OCI-LY3 (cell line): ENCODE data around the gene AGFG1.

ENCODE experiments used
- H2AFZ ChIP-seq: fragments of 200-600, 300-600 bp; shearing (Covaris generic); 2 replicates; pipeline ENCODE4 v1.6.0; 2014; ENCODE audit warnings: antibody characterized with exemption, low read depth, low read length
- H3K27ac ChIP-seq: fragments of 200-600, 300-600 bp; sonication (generic); 2 replicates; pipeline ENCODE4 v1.5.1; 2014; ENCODE audit warnings: mild to moderate bottlenecking, low read length, moderate library complexity, mixed read lengths
- H3K27me3 ChIP-seq: fragments of 200-600, 300-600 bp; sonication (generic); 2 replicates; pipeline ENCODE4 v1.6.1; 2014; ENCODE audit warnings: low read depth, low read length, mixed read lengths
- H3K36me3 ChIP-seq: fragments of 200-600, 300-600 bp; sonication (generic); replicated peaks from 2 replicates; pipeline ENCODE3; 2014; ENCODE audit warnings: low read depth, low read length, mixed read lengths
- H3K4me1 ChIP-seq: fragments of 300-600, 200-600 bp; sonication (generic); 2 replicates; pipeline ENCODE4 v1.6.1; 2014; ENCODE audit warnings: low read length, mixed read lengths
- H3K4me2 ChIP-seq: fragments of 200-600, 300-600 bp; sonication (generic); 2 replicates; pipeline ENCODE4 v1.6.1; 2014; ENCODE audit warnings: low read length, mixed read lengths
- H3K4me3 ChIP-seq: fragments of 300-600, 200-600 bp; sonication (generic); 2 replicates; pipeline ENCODE4 v1.5.1; 2014; ENCODE audit warnings: antibody characterized with exemption, mild to moderate bottlenecking, low read length, moderate library complexity
- H3K79me2 ChIP-seq: fragments of 300-600, 200-600 bp; shearing (Covaris generic); 2 replicates; pipeline ENCODE4 v1.6.1; 2014; ENCODE audit warnings: mild to moderate bottlenecking, low read length, mixed read lengths
- H3K9ac ChIP-seq: fragments of 300-600, 200-600 bp; shearing (Covaris generic); 2 replicates; pipeline ENCODE4 v1.6.0; 2014; ENCODE audit warnings: mild to moderate bottlenecking, low read length, moderate library complexity
- H3K9me3 ChIP-seq: fragments of 200-600, 300-600 bp; shearing (Covaris generic); 2 replicates; pipeline ENCODE4 v1.6.1; 2014; ENCODE audit warnings: low read length, mixed read lengths; ENCODE audit not compliant: insufficient read depth
- H4K20me1 ChIP-seq: fragments of 200-600, 300-600 bp; sonication (generic); 2 replicates; pipeline ENCODE4 v1.6.1; 2016; ENCODE audit warnings: low read length, mixed read lengths; ENCODE audit not compliant: insufficient read depth
- EZH2phosphoT487 ChIP-seq: fragments of 200-600 bp; shearing (Covaris generic); IDR thresholded peaks from 2 replicates; pipeline ENCODE4 v1.6.1; 2018; ENCODE audit warnings: antibody characterized with exemption, mixed run types, low read depth
- TF ChIP-seq, protein P1 (sequence below): fragments of 200-600, 300-600 bp; sonication (generic); IDR thresholded peaks from 2 replicates; pipeline ENCODE4 v1.5.1; 2014; ENCODE audit warnings: antibody characterized with exemption, low read length, low read depth

The AGFG1 gene

GRCh38 chr2:227461811-227462461 is 10.0 kb upstream of the AGFG1 start:
- Histone ChIP-seq H3K4me1 (peaks cover 47% of the 10 kb centered on the region), H3K4me2 (peak overlapping the region; percentile 59)

DNA sequence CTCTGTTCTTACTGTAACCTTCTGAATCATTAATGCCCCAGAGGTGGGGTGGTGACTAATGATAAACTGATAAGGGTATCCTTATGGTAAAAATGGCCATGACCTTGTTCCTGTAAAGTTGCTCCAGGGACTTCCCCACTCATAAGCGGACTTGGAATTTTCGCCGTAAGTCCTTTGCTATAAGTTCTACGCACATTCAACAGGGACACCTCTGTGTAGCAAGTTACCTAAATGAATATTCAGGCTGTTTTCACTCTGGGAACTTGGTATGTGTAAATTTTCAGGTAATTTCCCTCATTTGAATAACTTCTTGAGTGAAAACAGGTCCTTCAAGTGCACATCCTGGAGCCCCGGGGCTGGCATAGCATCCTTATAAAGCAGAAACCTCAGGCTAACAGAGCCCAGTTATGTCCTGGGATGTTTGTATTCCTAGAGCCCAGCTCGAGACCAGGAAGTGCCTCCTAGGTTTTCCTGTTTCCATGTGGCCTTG is 9.4 kb upstream of the AGFG1 start:
- Histone ChIP-seq H2AFZ (no peak overlapping the region), H3K27ac (peak overlapping the region; percentile 52), H3K79me2 (no peaks in the 10 kb centered on the region), H4K20me1 (no peaks in the 10 kb centered on the region), H3K4me1 (peaks cover 47% of the 10 kb centered on the region), H3K4me3 (peak overlapping the region; percentile 41), H3K9me3 (no peaks in the 10 kb centered on the region), H3K36me3 (no peaks in the 10 kb centered on the region), H3K27me3 (no peaks in the 10 kb centered on the region), H3K4me2 (peak overlapping the region; percentile 59), H3K9ac (no peak overlapping the region)
- TF ChIP-seq, protein P1, sequence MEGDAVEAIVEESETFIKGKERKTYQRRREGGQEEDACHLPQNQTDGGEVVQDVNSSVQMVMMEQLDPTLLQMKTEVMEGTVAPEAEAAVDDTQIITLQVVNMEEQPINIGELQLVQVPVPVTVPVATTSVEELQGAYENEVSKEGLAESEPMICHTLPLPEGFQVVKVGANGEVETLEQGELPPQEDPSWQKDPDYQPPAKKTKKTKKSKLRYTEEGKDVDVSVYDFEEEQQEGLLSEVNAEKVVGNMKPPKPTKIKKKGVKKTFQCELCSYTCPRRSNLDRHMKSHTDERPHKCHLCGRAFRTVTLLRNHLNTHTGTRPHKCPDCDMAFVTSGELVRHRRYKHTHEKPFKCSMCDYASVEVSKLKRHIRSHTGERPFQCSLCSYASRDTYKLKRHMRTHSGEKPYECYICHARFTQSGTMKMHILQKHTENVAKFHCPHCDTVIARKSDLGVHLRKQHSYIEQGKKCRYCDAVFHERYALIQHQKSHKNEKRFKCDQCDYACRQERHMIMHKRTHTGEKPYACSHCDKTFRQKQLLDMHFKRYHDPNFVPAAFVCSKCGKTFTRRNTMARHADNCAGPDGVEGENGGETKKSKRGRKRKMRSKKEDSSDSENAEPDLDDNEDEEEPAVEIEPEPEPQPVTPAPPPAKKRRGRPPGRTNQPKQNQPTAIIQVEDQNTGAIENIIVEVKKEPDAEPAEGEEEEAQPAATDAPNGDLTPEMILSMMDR: no peak
- no peak for TF ChIP-seq EZH2phosphoT487

More at GRCh38 chr2:227461811-227462461, 10.0 kb upstream of the AGFG1 start:
- Histone ChIP-seq H3K4me3 (peak overlapping the region; percentile 41), H3K36me3 (no peaks in the 10 kb centered on the region), H3K9me3 (no peaks in the 10 kb centered on the region), H3K27me3 (no peaks in the 10 kb centered on the region), H3K27ac (peak overlapping the region; percentile 52), H3K9ac (peak overlapping the region; percentile 12; the same call in 1 of the 2 replicates), H4K20me1 (no peaks in the 10 kb centered on the region), H3K79me2 (no peaks in the 10 kb centered on the region), H2AFZ (no peak overlapping the region)
- no peak for TF ChIP-seq EZH2phosphoT487
- TF ChIP-seq, protein P1: no peak

- Histone ChIP-seq H4K20me1 (no peaks in the 10 kb centered on the region), H3K4me1 (peaks cover 47% of the 10 kb centered on the region), H2AFZ (no peak overlapping the region), H3K9ac (no peak overlapping the region), H3K36me3 (no peaks in the 10 kb centered on the region), H3K79me2 (no peaks in the 10 kb centered on the region), H3K9me3 (no peaks in the 10 kb centered on the region), H3K4me3 (peak overlapping the region; percentile 41), H3K4me2 (peak overlapping the region; percentile 59), H3K27me3 (no peaks in the 10 kb centered on the region), H3K27ac (peak overlapping the region; percentile 37)
- no peak for TF ChIP-seq EZH2phosphoT487
- TF ChIP-seq, protein P1: no peak
Observed at GRCh38 chr2:227462972-227463931, 8.7 kb upstream of the AGFG1 start.

- H3K9ac ChIP-seq: no peak overlapping the region
- H3K4me1 ChIP-seq: peaks cover 47% of the 10 kb centered on the region
- no peaks in the 10 kb centered on the region for H3K79me2 ChIP-seq
- no peaks in the 10 kb centered on the region for H3K27me3 ChIP-seq
- no peak overlapping the region for H2AFZ ChIP-seq
- H4K20me1 ChIP-seq: no peaks in the 10 kb centered on the region
- H3K4me3 ChIP-seq: no peak overlapping the region
- no peaks in the 10 kb centered on the region for H3K9me3 ChIP-seq
- H3K4me2 ChIP-seq: no peak overlapping the region
- TF ChIP-seq EZH2phosphoT487: no peak
- TF ChIP-seq, protein P1: no peak
- H3K27ac ChIP-seq: no peak overlapping the region
- no peaks in the 10 kb centered on the region for H3K36me3 ChIP-seq
Observed at GRCh38 chr2:227464361-227464760, 7.6 kb upstream of the AGFG1 start.
